Keratinocyte (primary cell): ENCODE data around the gene METTL25B. TPM values are rescaled to one million over a fixed set of nuclear protein-coding genes. Genes with fewer than 3 reads are reported as not detected.

Experiments used
- DNase-seq: peaks from one replicate; pipeline ENCODE4 v3.0.0-alpha.2; 2011; ENCODE audit warnings: low read depth, missing footprints, low spot score
- FAIRE-seq: peaks from 2 replicates; lab custom pipeline; 2011; peaks lifted over from hg19 to GRCh38; lab: Jason Lieb, UNC
- H2AFZ ChIP-seq: 2 replicates; pipeline ENCODE4 v1.6.0; 2012; ENCODE audit warnings: low read length, control low read depth, inconsistent platforms; ENCODE audit not compliant: control insufficient read depth
- H3K27ac ChIP-seq: 2 replicates; pipeline ENCODE4 v1.5.1; 2011; ENCODE audit warnings: low read length; ENCODE audit not compliant: control insufficient read depth, insufficient read depth
- H3K27me3 ChIP-seq: 3 replicates; pipeline ENCODE4 v1.6.0; 2011; ENCODE audit warnings: low read length; ENCODE audit not compliant: control insufficient read depth, insufficient read depth; ENCODE audit errors: extremely low read depth
- H3K36me3 ChIP-seq, 2 experiments: 2 replicates in 1 of 2; 3 replicates in 1 of 2; pipeline ENCODE4 v1.5.1; 2011; ENCODE audit warnings: low read length in 2 of 2, mild to moderate bottlenecking in 1 of 2; ENCODE audit not compliant: control insufficient read depth in 2 of 2, insufficient read depth in 2 of 2; ENCODE audit errors: extremely low read depth in 1 of 2
- H3K4me1 ChIP-seq: 3 replicates; pipeline ENCODE4 v1.5.1; 2011; ENCODE audit warnings: low read length; ENCODE audit not compliant: control insufficient read depth, insufficient read depth; ENCODE audit errors: extremely low read depth
- H3K4me2 ChIP-seq: 3 replicates; pipeline ENCODE4 v1.6.0; 2011; ENCODE audit warnings: low read depth, low read length; ENCODE audit not compliant: control insufficient read depth, insufficient read depth; ENCODE audit errors: extremely low read depth
- H3K4me3 ChIP-seq, 3 experiments: fragments of 200-600 bp in 1 of 3; sonication (generic) in 1 of 3; 2 replicates in 2 of 3; 3 replicates in 1 of 3; pipeline ENCODE4 v1.5.1; 2011 to 2016; ENCODE audit warnings: low read length in 3 of 3, mild to moderate bottlenecking in 3 of 3, control low read depth in 2 of 3, inconsistent platforms in 1 of 3, low read depth in 1 of 3, mixed read lengths in 1 of 3, mixed run types in 1 of 3, moderate library complexity in 1 of 3; ENCODE audit not compliant: control insufficient read depth in 2 of 3, insufficient read depth in 2 of 3; ENCODE audit errors: extremely low read depth in 1 of 3
- H3K79me2 ChIP-seq: 2 replicates; pipeline ENCODE4 v1.6.0; 2012; ENCODE audit warnings: low read length; ENCODE audit not compliant: control insufficient read depth, insufficient read depth
- H3K9ac ChIP-seq: 3 replicates; pipeline ENCODE4 v1.6.0; 2011; ENCODE audit warnings: low read length; ENCODE audit not compliant: control insufficient read depth, insufficient read depth; ENCODE audit errors: extremely low read depth
- H3K9me1 ChIP-seq: 3 replicates; pipeline ENCODE4 v1.6.0; 2011; ENCODE audit warnings: low read length; ENCODE audit not compliant: control insufficient read depth, insufficient read depth; ENCODE audit errors: extremely low read depth
- H3K9me3 ChIP-seq: 2 replicates; pipeline ENCODE4 v1.5.1; 2012; ENCODE audit warnings: low read depth, low read length; ENCODE audit not compliant: control insufficient read depth
- H4K20me1 ChIP-seq: 3 replicates; pipeline ENCODE4 v1.6.0; 2011; ENCODE audit warnings: low read length; ENCODE audit not compliant: control insufficient read depth, insufficient read depth; ENCODE audit errors: extremely low read depth
- CTCF ChIP-seq, 3 experiments: IDR thresholded peaks in 1 of 3; conservative IDR thresholded peaks in 1 of 3; optimal IDR thresholded peaks in 1 of 3; 2 replicates in 2 of 3; 3 replicates in 1 of 3; pipeline versions ENCODE3 to v1.5.1; 2011; ENCODE audit warnings: low read length in 3 of 3, mild to moderate bottlenecking in 3 of 3, moderate library complexity in 2 of 3, control low read depth in 1 of 3, inconsistent platforms in 1 of 3; ENCODE audit not compliant: insufficient read depth in 2 of 3; ENCODE audit errors: extremely low read depth in 1 of 3
- EZH2 ChIP-seq: IDR thresholded peaks from one replicate; pipeline ENCODE4 v1.6.1; 2012; ENCODE audit warnings: inconsistent platforms, mild to moderate bottlenecking, low read length, moderate library complexity
- dilution Hi-C: fragments of 300-500 bp; cut with MboI; formaldehyde crosslinking; loops from one replicate; pipeline ENCODE4 v1.7.0; 2020; ENCODE audit warnings: low sequenced_read_pairs; ENCODE audit not compliant: extremely low pct_ligation_motif_present
- polyA plus RNA-seq, 5 experiments: library from polyadenylated mRNA; depleted of rRNA in 3 of 5; stranded (reverse) in 3 of 5; stranded (forward) in 1 of 5; unstranded in 1 of 5; fragments of >200 nt; gene quantifications; 1 replicate in 1 of 5; 2 replicates in 3 of 5; 3 replicates in 1 of 5; pipeline versions ENCODE4 v1.2.1 to v1.2.3, GENCODE V29; 2011 to 2012; ENCODE audit warnings: missing spikeins in 2 of 5, low read depth in 1 of 5, low replicate concordance in 1 of 5

The METTL25B gene
- polyA plus RNA-seq, 1 donor (not counting 4 experiments of a cell fraction or from before 2014, with no cell fraction given) = 6.0 TPM

GRCh38 chr1:156748670-156749418 is 20.6 kb downstream of the METTL25B start:
- TF ChIP-seq CTCF (optimal IDR thresholded peaks at IDR 0.05 in 1 of 3, IDR thresholded peaks at IDR 0.05 in 1 of 3, conservative IDR thresholded peaks at IDR 0.05 in 1 of 3; ENCODE audit: extremely low read depth in 1 of 3, insufficient read depth in 2 of 3, low read length in 3 of 3) (no peak), EZH2 (no peak)
- no peaks in the 10 kb centered on the region for H4K20me1 ChIP-seq
- H3K9me3 ChIP-seq = no peaks in the 10 kb centered on the region
- H3K36me3 ChIP-seq = peaks cover 16 to 28% of the 10 kb centered on the region in 2 experiments
- peak overlapping the region; percentile 88 to 99 (median 97) for H3K4me3 ChIP-seq
- H3K9ac ChIP-seq = peak overlapping the region; percentile 100
- peaks cover 81% of the 10 kb centered on the region for H3K79me2 ChIP-seq
- no peak overlapping the region for H2AFZ ChIP-seq
- no peak for DNase-seq
- H3K4me2 ChIP-seq = peak overlapping the region; percentile 100
- H3K27me3 ChIP-seq = no peaks in the 10 kb centered on the region
- peaks cover 46% of the 10 kb centered on the region for H3K4me1 ChIP-seq
- dilution Hi-C loops = no loop called here
- peak overlapping the region; percentile 98 for H3K27ac ChIP-seq
- H3K9me1 ChIP-seq = no peaks in the 10 kb centered on the region
- FAIRE-seq = no peak

GRCh38 chr1:156749419-156750118 is 21.3 kb downstream of the METTL25B start:
- no peaks in the 10 kb centered on the region for H3K9me1 ChIP-seq
- H3K4me3 ChIP-seq = peak overlapping the region; percentile 88 to 99 (median 97)
- TF ChIP-seq EZH2 (no peak), CTCF (optimal IDR thresholded peaks at IDR 0.05 in 1 of 3, IDR thresholded peaks at IDR 0.05 in 1 of 3, conservative IDR thresholded peaks at IDR 0.05 in 1 of 3; ENCODE audit: extremely low read depth in 1 of 3, insufficient read depth in 2 of 3, low read length in 3 of 3) (no peak)
- no peaks in the 10 kb centered on the region for H3K27me3 ChIP-seq
- peak overlapping the region; percentile 100 for H3K4me2 ChIP-seq
- H3K79me2 ChIP-seq = peaks cover 78% of the 10 kb centered on the region
- peaks cover 46% of the 10 kb centered on the region for H3K4me1 ChIP-seq
- no peaks in the 10 kb centered on the region for H4K20me1 ChIP-seq
- peak overlapping the region; percentile 100 for H3K9ac ChIP-seq
- no peak overlapping the region for H2AFZ ChIP-seq
- no peaks in the 10 kb centered on the region for H3K9me3 ChIP-seq
- peaks cover 12 to 28% of the 10 kb centered on the region in 2 experiments for H3K36me3 ChIP-seq
- dilution Hi-C loops = no loop called here
- FAIRE-seq = no peak
- peak overlapping the region; percentile 98 for H3K27ac ChIP-seq
- DNase-seq = no peak
